ENCODE measurements around the gene DLG2.
"Not testable (repeated sequence)": the region's sequence is repeated elsewhere in the genome, so short reads cannot be mapped to it uniquely, and the experiment has no call there.

DNA sequence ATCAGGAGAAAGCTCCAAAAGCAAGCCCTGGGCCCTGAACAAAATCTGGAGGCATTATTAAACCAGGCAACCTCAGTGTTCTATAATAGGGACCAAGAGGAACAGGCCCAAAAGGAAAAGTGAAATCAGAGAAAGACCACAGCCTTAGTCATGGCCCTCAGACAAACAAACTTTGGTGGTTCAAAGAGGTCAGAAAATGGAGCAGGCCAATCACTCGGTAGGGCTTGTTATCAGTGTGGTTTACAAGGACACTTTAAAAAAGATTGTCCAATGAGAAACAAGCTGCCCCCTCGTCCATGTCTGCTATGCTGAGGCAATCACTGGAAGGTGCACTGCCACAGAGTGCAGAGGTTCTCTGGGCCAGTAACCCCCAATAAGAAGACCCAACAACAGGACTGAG lies 17.9 kb downstream of the DLG2 start:
- TF ChIP-seq POLR2A (IDR thresholded peaks at IDR 0.05), result not testable (repeated sequence)
- TF ChIP-seq, protein P1, sequence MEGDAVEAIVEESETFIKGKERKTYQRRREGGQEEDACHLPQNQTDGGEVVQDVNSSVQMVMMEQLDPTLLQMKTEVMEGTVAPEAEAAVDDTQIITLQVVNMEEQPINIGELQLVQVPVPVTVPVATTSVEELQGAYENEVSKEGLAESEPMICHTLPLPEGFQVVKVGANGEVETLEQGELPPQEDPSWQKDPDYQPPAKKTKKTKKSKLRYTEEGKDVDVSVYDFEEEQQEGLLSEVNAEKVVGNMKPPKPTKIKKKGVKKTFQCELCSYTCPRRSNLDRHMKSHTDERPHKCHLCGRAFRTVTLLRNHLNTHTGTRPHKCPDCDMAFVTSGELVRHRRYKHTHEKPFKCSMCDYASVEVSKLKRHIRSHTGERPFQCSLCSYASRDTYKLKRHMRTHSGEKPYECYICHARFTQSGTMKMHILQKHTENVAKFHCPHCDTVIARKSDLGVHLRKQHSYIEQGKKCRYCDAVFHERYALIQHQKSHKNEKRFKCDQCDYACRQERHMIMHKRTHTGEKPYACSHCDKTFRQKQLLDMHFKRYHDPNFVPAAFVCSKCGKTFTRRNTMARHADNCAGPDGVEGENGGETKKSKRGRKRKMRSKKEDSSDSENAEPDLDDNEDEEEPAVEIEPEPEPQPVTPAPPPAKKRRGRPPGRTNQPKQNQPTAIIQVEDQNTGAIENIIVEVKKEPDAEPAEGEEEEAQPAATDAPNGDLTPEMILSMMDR (IDR thresholded peaks at IDR 0.05), result not testable (repeated sequence)

Data from ovary (tissue), 3 donors.